ENCODE measurements around the gene LINGO1.
A peak's percentile ranks its signal among the peaks of the same experiment; 100 is the strongest.

Gene LINGO1

GRCh38 chr15:77612958-77613601 is 19.6 kb downstream of the LINGO1 start:
- Histone ChIP-seq H3K9ac (ENCODE audit: low read depth, low read length, poor library complexity) (no peak overlapping the region), H2BK5ac (ENCODE audit: low read length) (no peak overlapping the region), H2AK5ac (ENCODE audit: low read depth, low read length) (no peak overlapping the region), H3K18ac (ENCODE audit: low read length) (no peak overlapping the region), H3K79me1 (ENCODE audit: low read depth, low read length) (peaks cover 3% of the 10 kb centered on the region), H3K23ac (ENCODE audit: low read depth, low read length, poor library complexity) (no peak overlapping the region), H3K4me2 (ENCODE audit: insufficient read depth, low read length, poor library complexity, severe bottlenecking) (no peak overlapping the region), H2AFZ (ENCODE audit: low read length) (no peak overlapping the region), H3K4me1 (ENCODE audit: control insufficient read depth in 2 of 2, insufficient read depth in 1 of 2, low read depth in 1 of 2, low read length in 2 of 2) (peaks cover 17 to 25% of the 10 kb centered on the region in 2 donors), H4K8ac (ENCODE audit: low read depth, low read length) (no peak overlapping the region), H3K27ac (replicated peaks; ENCODE audit: low read length) (no peak overlapping the region), H3K4ac (ENCODE audit: low read length) (no peak overlapping the region), H2BK120ac (ENCODE audit: low read depth, low read length) (no peak overlapping the region), H2BK15ac (ENCODE audit: low read length) (no peak overlapping the region), H3K27me3 (ENCODE audit: control insufficient read depth in 3 of 3, insufficient read depth in 3 of 3, low read depth in 1 of 3, low read length in 3 of 3) (no peaks in the 10 kb centered on the region), H3K9me3 (replicated peaks in 1 of 2; ENCODE audit: control insufficient read depth in 2 of 2, insufficient read depth in 1 of 2, low read depth in 1 of 2, low read length in 2 of 2) (no peaks in the 10 kb centered on the region), H2BK12ac (ENCODE audit: low read length) (no peak overlapping the region), H3K4me3 (ENCODE audit: low read length in 2 of 2) (no peak overlapping the region), H3K14ac (ENCODE audit: low read length) (no peak overlapping the region), H4K91ac (ENCODE audit: low read depth, low read length, poor library complexity) (no peak overlapping the region), H3K36me3 (replicated peaks in 1 of 2; ENCODE audit: control insufficient read depth in 2 of 2, insufficient read depth in 2 of 2, low read length in 2 of 2) (peaks cover 15 to 20% of the 10 kb centered on the region in 2 donors)
- no CpG with 5 or more reads among the region's 8 CpGs for WGBS, 2 donors (ENCODE audit: extremely low coverage in 2 of 2, insufficient read length in 2 of 2, insufficient replicate concordance in 1 of 2)
- DNase-seq (ENCODE audit: low spot score), result no peak

GRCh38 chr15:77611767-77612166 is 20.9 kb downstream of the LINGO1 start:
- H2AFZ ChIP-seq (ENCODE audit: low read length), result no peak overlapping the region
- no peak overlapping the region for H2AK5ac ChIP-seq (ENCODE audit: low read depth, low read length)
- no peak overlapping the region for H3K4me3 ChIP-seq (ENCODE audit: low read length in 2 of 2)
- H3K9ac ChIP-seq (ENCODE audit: low read depth, low read length, poor library complexity), result no peak overlapping the region
- WGBS, 2 donors (ENCODE audit: extremely low coverage in 2 of 2, insufficient read length in 2 of 2, insufficient replicate concordance in 1 of 2), result no CpG with 5 or more reads among the region's 10 CpGs
- H3K4me1 ChIP-seq (ENCODE audit: control insufficient read depth in 2 of 2, insufficient read depth in 1 of 2, low read depth in 1 of 2, low read length in 2 of 2), result peaks cover 28 to 34% of the 10 kb centered on the region in 2 donors
- no peak overlapping the region for H3K27ac ChIP-seq (replicated peaks; ENCODE audit: low read length)
- H3K79me1 ChIP-seq (ENCODE audit: low read depth, low read length), result no peaks in the 10 kb centered on the region
- H3K23ac ChIP-seq (ENCODE audit: low read depth, low read length, poor library complexity), result no peak overlapping the region
- no peak overlapping the region for H2BK120ac ChIP-seq (ENCODE audit: low read depth, low read length)
- H4K91ac ChIP-seq (ENCODE audit: low read depth, low read length, poor library complexity), result no peak overlapping the region
- no peak overlapping the region for H3K4me2 ChIP-seq (ENCODE audit: insufficient read depth, low read length, poor library complexity, severe bottlenecking)
- H3K18ac ChIP-seq (ENCODE audit: low read length), result no peak overlapping the region
- H2BK15ac ChIP-seq (ENCODE audit: low read length), result no peak overlapping the region
- no peak overlapping the region for H3K14ac ChIP-seq (ENCODE audit: low read length)
- no peaks in the 10 kb centered on the region for H3K27me3 ChIP-seq (ENCODE audit: control insufficient read depth in 3 of 3, insufficient read depth in 3 of 3, low read depth in 1 of 3, low read length in 3 of 3)
- peaks cover 15 to 20% of the 10 kb centered on the region in 2 donors for H3K36me3 ChIP-seq (replicated peaks in 1 of 2; ENCODE audit: control insufficient read depth in 2 of 2, insufficient read depth in 2 of 2, low read length in 2 of 2)
- no peak overlapping the region for H3K4ac ChIP-seq (ENCODE audit: low read length)
- H3K9me3 ChIP-seq (replicated peaks in 1 of 2; ENCODE audit: control insufficient read depth in 2 of 2, insufficient read depth in 1 of 2, low read depth in 1 of 2, low read length in 2 of 2), result no peaks in the 10 kb centered on the region
- no peak overlapping the region for H2BK5ac ChIP-seq (ENCODE audit: low read length)
- no peak overlapping the region for H2BK12ac ChIP-seq (ENCODE audit: low read length)
- H4K8ac ChIP-seq (ENCODE audit: low read depth, low read length), result no peak overlapping the region
- DNase-seq (ENCODE audit: low spot score), result no peak

DNA sequence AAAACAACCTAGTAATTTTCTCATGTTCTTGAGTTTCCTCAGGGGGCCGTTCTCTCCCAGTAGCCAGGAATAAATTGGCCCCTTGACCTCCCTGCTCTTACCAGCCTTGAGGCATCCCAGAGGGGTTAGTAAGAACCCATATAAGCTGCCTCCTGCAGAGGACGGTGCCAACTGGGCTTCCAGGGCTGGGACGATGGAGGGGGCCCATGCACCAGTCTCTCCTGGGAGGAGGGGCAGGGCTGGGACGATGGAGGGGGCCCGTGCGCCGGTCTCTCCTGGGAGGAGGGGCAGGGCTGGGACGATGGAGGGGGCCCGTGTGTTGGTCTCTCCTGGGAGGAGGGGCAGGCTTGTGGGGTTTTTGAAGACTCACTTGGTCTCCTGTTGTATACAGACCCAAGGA is 22.0 kb downstream of the LINGO1 start:
- Histone ChIP-seq H3K4me2 (ENCODE audit: insufficient read depth, low read length, poor library complexity, severe bottlenecking) (no peak overlapping the region), H3K9ac (ENCODE audit: low read depth, low read length, poor library complexity) (no peak overlapping the region), H3K18ac (ENCODE audit: low read length) (peak overlapping the region; percentile 5), H2BK5ac (ENCODE audit: low read length) (no peak overlapping the region), H3K4me3 (ENCODE audit: low read length in 2 of 2) (no peak overlapping the region), H2BK120ac (ENCODE audit: low read depth, low read length) (no peak overlapping the region), H3K23ac (ENCODE audit: low read depth, low read length, poor library complexity) (no peak overlapping the region), H2BK15ac (ENCODE audit: low read length) (no peak overlapping the region), H3K9me3 (replicated peaks in 1 of 2; ENCODE audit: control insufficient read depth in 2 of 2, insufficient read depth in 1 of 2, low read depth in 1 of 2, low read length in 2 of 2) (no peaks in the 10 kb centered on the region), H2BK12ac (ENCODE audit: low read length) (no peak overlapping the region), H3K36me3 (replicated peaks in 1 of 2; ENCODE audit: control insufficient read depth in 2 of 2, insufficient read depth in 2 of 2, low read length in 2 of 2) (peaks cover 15 to 20% of the 10 kb centered on the region in 2 donors), H3K14ac (ENCODE audit: low read length) (no peak overlapping the region), H4K8ac (ENCODE audit: low read depth, low read length) (no peak overlapping the region), H3K27me3 (ENCODE audit: control insufficient read depth in 3 of 3, insufficient read depth in 3 of 3, low read depth in 1 of 3, low read length in 3 of 3) (no peaks in the 10 kb centered on the region), H4K91ac (ENCODE audit: low read depth, low read length, poor library complexity) (no peak overlapping the region), H2AFZ (ENCODE audit: low read length) (no peak overlapping the region), H3K79me1 (ENCODE audit: low read depth, low read length) (no peaks in the 10 kb centered on the region), H3K4me1 (ENCODE audit: control insufficient read depth in 2 of 2, insufficient read depth in 1 of 2, low read depth in 1 of 2, low read length in 2 of 2) (peaks cover 38 to 43% of the 10 kb centered on the region in 2 donors), H3K4ac (ENCODE audit: low read length) (no peak overlapping the region), H3K27ac (replicated peaks; ENCODE audit: low read length) (no peak overlapping the region), H2AK5ac (ENCODE audit: low read depth, low read length) (no peak overlapping the region)
- no peak for DNase-seq (ENCODE audit: low spot score)
- no CpG with 5 or more reads among the region's 9 CpGs for WGBS, 2 donors (ENCODE audit: extremely low coverage in 2 of 2, insufficient read length in 2 of 2, insufficient replicate concordance in 1 of 2)

- WGBS, 2 donors (ENCODE audit: extremely low coverage in 2 of 2, insufficient read length in 2 of 2, insufficient replicate concordance in 1 of 2), result no CpG with 5 or more reads among the region's 3 CpGs
- peaks cover 50 to 55% of the 10 kb centered on the region in 2 donors for H3K4me1 ChIP-seq (ENCODE audit: control insufficient read depth in 2 of 2, insufficient read depth in 1 of 2, low read depth in 1 of 2, low read length in 2 of 2)
Observed at GRCh38 chr15:77609558-77609957, 23.2 kb downstream of the LINGO1 start.

More at GRCh38 chr15:77609558-77609957, 23.2 kb downstream of the LINGO1 start:
- Histone ChIP-seq H3K9me3 (replicated peaks in 1 of 2; ENCODE audit: control insufficient read depth in 2 of 2, insufficient read depth in 1 of 2, low read depth in 1 of 2, low read length in 2 of 2) (no peaks in the 10 kb centered on the region), H3K4ac (ENCODE audit: low read length) (no peak overlapping the region), H4K91ac (ENCODE audit: low read depth, low read length, poor library complexity) (no peak overlapping the region), H2BK120ac (ENCODE audit: low read depth, low read length) (no peak overlapping the region), H3K14ac (ENCODE audit: low read length) (no peak overlapping the region), H2BK15ac (ENCODE audit: low read length) (peak overlapping the region; percentile 84), H2AFZ (ENCODE audit: low read length) (no peak overlapping the region), H3K36me3 (replicated peaks in 1 of 2; ENCODE audit: control insufficient read depth in 2 of 2, insufficient read depth in 2 of 2, low read length in 2 of 2) (peaks cover 7 to 10% of the 10 kb centered on the region in 2 donors), H3K27me3 (ENCODE audit: control insufficient read depth in 3 of 3, insufficient read depth in 3 of 3, low read depth in 1 of 3, low read length in 3 of 3) (no peaks in the 10 kb centered on the region), H3K27ac (replicated peaks; ENCODE audit: low read length) (no peak overlapping the region), H2BK12ac (ENCODE audit: low read length) (peak overlapping the region; percentile 80), H2AK5ac (ENCODE audit: low read depth, low read length) (peak overlapping the region; percentile 92), H3K4me3 (ENCODE audit: low read length in 2 of 2) (no peak overlapping the region), H3K23ac (ENCODE audit: low read depth, low read length, poor library complexity) (no peak overlapping the region), H3K79me1 (ENCODE audit: low read depth, low read length) (no peaks in the 10 kb centered on the region), H2BK5ac (ENCODE audit: low read length) (no peak overlapping the region), H4K8ac (ENCODE audit: low read depth, low read length) (no peak overlapping the region), H3K4me2 (ENCODE audit: insufficient read depth, low read length, poor library complexity, severe bottlenecking) (no peak overlapping the region), H3K9ac (ENCODE audit: low read depth, low read length, poor library complexity) (no peak overlapping the region), H3K18ac (ENCODE audit: low read length) (peak overlapping the region; percentile 20)
- DNase-seq (ENCODE audit: low spot score), result no peak

Measured in neuronal stem cell (in vitro differentiated cells).